H1 (cell line): ENCODE results near the gene TAGLN3.

Experiments used
- CTCF ChIP-seq, 3 experiments: IDR thresholded peaks; 1 replicate in 2 of 3; 2 replicates in 1 of 3; pipeline versions ENCODE4 v1.5.1 to v1.6.1; 2011; ENCODE audit warnings: low read length in 3 of 3, mild to moderate bottlenecking in 3 of 3, inconsistent platforms in 2 of 3, low read depth in 1 of 3, moderate library complexity in 1 of 3; ENCODE audit not compliant: insufficient read depth in 1 of 3; ENCODE audit errors: control extremely low read depth in 1 of 3
- EZH2 ChIP-seq: fragments of 200-600 bp; sonication (generic); IDR thresholded peaks from 2 replicates; pipeline ENCODE4 v1.7.1; 2012; ENCODE audit warnings: low read depth, mild to moderate bottlenecking, moderate library complexity, low read length, inconsistent platforms; ENCODE audit not compliant: severe bottlenecking
- HDAC2 ChIP-seq, 2 experiments: fragments of 300-600 bp in 1 of 2; sonication (generic) in 1 of 2; IDR thresholded peaks; 2 replicates each; pipeline ENCODE4 v1.6.1; 2011 to 2012; ENCODE audit warnings: low read depth in 2 of 2, low read length in 2 of 2, mild to moderate bottlenecking in 2 of 2, moderate library complexity in 2 of 2, borderline replicate concordance in 1 of 2, inconsistent platforms in 1 of 2
- HDAC6 ChIP-seq: IDR thresholded peaks from one replicate; pipeline ENCODE4 v1.7.1; 2012; ENCODE audit warnings: low read depth, mild to moderate bottlenecking, inconsistent platforms, low read length, moderate library complexity
- KDM1A ChIP-seq: fragments of 200-600, 300-600 bp; sonication (generic); IDR thresholded peaks from 2 replicates; pipeline ENCODE4 v1.7.1; 2016; ENCODE audit warnings: mild to moderate bottlenecking, low read length, borderline replicate concordance
- MAX ChIP-seq: IDR thresholded peaks from 2 replicates; pipeline ENCODE4 v1.6.1; 2012; ENCODE audit warnings: inconsistent platforms
- ZNF274 ChIP-seq: IDR thresholded peaks from 2 replicates; pipeline ENCODE4 v1.7.0; 2012; ENCODE audit warnings: low read length, borderline replicate concordance; ENCODE audit errors: extremely low read depth

GRCh38 chr3:112041321-112041720 lies 42.6 kb downstream of the TAGLN3 start:
- TF ChIP-seq MAX, result no peak
- TF ChIP-seq CTCF (IDR thresholded peaks at IDR 0.05; ENCODE audit: control extremely low read depth in 1 of 3, insufficient read depth in 1 of 3, low read depth in 1 of 3, low read length in 3 of 3), result no peak
- no peak for TF ChIP-seq HDAC2 (IDR thresholded peaks at IDR 0.05; ENCODE audit: borderline replicate concordance in 1 of 2, low read depth in 2 of 2, low read length in 2 of 2)
- TF ChIP-seq KDM1A, result no peak
- TF ChIP-seq EZH2, result no peak
- no peak for TF ChIP-seq HDAC6
- TF ChIP-seq ZNF274, result no peak
